Stimulated activated naive CD8-positive, alpha-beta T cell treated with anti-CD3 and anti-CD28 coated beads, Interleukin-15, Interleukin-2, amounts not matched to agents 100 ng/mL and 50 ng/mL, for 24 hours (primary cell): ENCODE data around the gene TNS3.

ENCODE experiments used
- H3K27ac Mint-ChIP-seq: one replicate; pipeline ENCODE4 v1.8.0; 2021; ENCODE audit warnings: mild to moderate bottlenecking, mixed read lengths
- H3K27me3 Mint-ChIP-seq: one replicate; pipeline ENCODE4 v1.8.0; 2021; ENCODE audit warnings: mixed read lengths
- H3K36me3 Mint-ChIP-seq: one replicate; pipeline ENCODE4 v1.8.0; 2021; ENCODE audit warnings: low read depth, mixed read lengths
- H3K4me1 Mint-ChIP-seq: one replicate; pipeline ENCODE4 v1.8.0; 2021; ENCODE audit warnings: low read depth, mixed read lengths
- H3K4me3 Mint-ChIP-seq: one replicate; pipeline ENCODE4 v1.8.0; 2021; ENCODE audit warnings: mild to moderate bottlenecking, mixed read lengths
- H3K9me3 Mint-ChIP-seq: one replicate; pipeline ENCODE4 v1.8.0; 2021; ENCODE audit warnings: mixed read lengths

The TNS3 gene

DNA sequence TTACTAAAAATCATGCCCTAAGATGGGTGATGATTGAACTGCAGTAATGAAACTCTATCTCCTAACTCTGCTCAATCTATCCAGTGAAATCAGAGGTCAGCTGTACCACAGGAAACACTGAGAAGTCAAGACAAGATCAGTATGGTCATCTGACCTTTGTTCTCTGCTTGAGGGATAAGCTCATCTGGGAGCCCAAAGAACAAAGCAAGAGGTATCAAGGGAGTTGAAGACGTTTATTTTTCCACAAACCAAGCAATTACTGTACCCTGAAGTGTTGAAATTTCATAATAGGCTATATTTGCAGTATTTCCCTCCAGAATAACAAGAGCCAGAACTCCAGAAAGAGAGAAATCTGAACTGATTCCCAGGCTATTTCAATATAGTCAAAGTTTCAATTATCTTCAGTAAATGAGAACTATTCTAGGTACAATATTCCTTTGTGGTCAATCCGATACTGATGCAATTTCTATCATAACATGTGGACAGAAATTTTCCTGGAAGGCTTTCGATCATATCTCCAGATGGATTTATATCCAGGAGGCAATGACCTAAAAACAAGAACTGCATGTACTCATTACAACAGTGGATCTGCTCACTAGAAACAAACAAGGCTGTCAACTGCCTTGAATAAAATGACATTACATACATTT is 345.3 kb downstream of the TNS3 start:
- H3K4me3 Mint-ChIP-seq: no peak overlapping the region
- H3K27ac Mint-ChIP-seq: no peak overlapping the region
- H3K27me3 Mint-ChIP-seq: no peaks in the 10 kb centered on the region
- H3K36me3 Mint-ChIP-seq: no peaks in the 10 kb centered on the region
- H3K4me1 Mint-ChIP-seq: no peaks in the 10 kb centered on the region
- no peaks in the 10 kb centered on the region for H3K9me3 Mint-ChIP-seq

DNA sequence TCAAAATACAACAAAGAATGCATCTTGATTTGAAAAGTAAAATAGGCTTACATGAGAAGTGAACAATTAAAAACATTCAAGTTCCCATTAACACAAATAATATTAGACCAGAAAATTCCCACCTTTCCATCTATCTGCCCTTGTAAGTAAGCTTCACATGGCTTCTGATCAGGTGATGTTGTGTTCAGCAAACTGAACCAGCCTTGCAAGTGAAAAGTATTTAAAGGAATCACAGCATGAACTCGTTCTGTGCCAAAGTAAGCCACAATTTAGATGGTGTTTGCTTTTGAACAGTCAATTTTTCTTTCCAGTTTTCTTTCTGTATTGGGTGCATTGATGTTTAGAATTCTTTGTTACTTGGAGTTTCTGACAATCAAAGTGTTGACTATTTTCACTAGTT is 347.9 kb downstream of the TNS3 start:
- H3K27ac Mint-ChIP-seq: no peak overlapping the region
- H3K9me3 Mint-ChIP-seq: no peaks in the 10 kb centered on the region
- no peaks in the 10 kb centered on the region for H3K4me1 Mint-ChIP-seq
- no peaks in the 10 kb centered on the region for H3K27me3 Mint-ChIP-seq
- H3K36me3 Mint-ChIP-seq: no peaks in the 10 kb centered on the region
- no peak overlapping the region for H3K4me3 Mint-ChIP-seq

GRCh38 chr7:47232751-47233412 is 349.0 kb downstream of the TNS3 start:
- no peaks in the 10 kb centered on the region for H3K27me3 Mint-ChIP-seq
- no peaks in the 10 kb centered on the region for H3K9me3 Mint-ChIP-seq
- H3K36me3 Mint-ChIP-seq: no peaks in the 10 kb centered on the region
- H3K4me3 Mint-ChIP-seq: no peak overlapping the region
- H3K4me1 Mint-ChIP-seq: no peaks in the 10 kb centered on the region
- no peak overlapping the region for H3K27ac Mint-ChIP-seq

- Mint-ChIP-seq H3K27ac (no peak overlapping the region), H3K4me1 (peaks cover 3% of the 10 kb centered on the region), H3K27me3 (no peaks in the 10 kb centered on the region), H3K9me3 (no peaks in the 10 kb centered on the region), H3K36me3 (no peaks in the 10 kb centered on the region), H3K4me3 (no peak overlapping the region)
Measured at GRCh38 chr7:47231627-47232026, 350.3 kb downstream of the TNS3 start.

- Mint-ChIP-seq H3K4me3 (no peak overlapping the region), H3K9me3 (no peaks in the 10 kb centered on the region), H3K27ac (no peak overlapping the region), H3K27me3 (peaks cover under 1% of the 10 kb centered on the region), H3K36me3 (no peaks in the 10 kb centered on the region), H3K4me1 (peaks cover 4% of the 10 kb centered on the region)
Measured at GRCh38 chr7:47231032-47231431, 350.9 kb downstream of the TNS3 start.

DNA sequence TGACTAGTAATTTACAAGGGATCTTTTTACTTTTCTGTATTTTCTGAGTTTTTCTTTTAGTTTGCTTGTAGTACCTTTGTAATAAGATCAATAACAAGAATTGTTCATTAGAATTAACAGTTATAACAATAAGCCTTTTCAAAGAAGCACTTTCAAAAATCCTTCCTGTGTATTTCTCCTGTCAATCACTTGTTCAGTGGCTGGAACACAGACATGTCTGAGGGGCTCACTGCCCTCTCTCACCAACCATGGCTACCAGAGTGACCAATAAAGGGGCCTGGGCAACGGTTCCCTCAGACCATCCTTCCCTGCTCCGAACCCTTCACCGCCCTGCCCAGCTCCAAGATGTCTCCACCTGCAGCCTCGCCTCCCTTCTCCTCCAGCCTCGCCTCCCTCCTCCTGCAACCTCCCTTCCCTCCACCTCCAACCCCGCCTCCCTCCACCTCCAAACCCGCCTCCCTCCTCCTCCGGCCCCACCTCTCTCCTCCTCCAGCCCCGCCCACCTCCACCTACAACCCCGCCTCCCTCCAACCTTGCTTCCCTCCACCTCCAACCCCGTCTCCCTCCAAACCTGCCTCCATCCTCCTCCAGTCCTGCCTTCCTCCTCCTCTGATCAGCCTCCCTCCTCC is 353.4 kb downstream of the TNS3 start:
- Mint-ChIP-seq H3K27me3 (peaks cover 10% of the 10 kb centered on the region), H3K4me3 (no peak overlapping the region), H3K36me3 (no peaks in the 10 kb centered on the region)

GRCh38 chr7:47227762-47228177 is 354.1 kb downstream of the TNS3 start:
- peaks cover 12% of the 10 kb centered on the region for H3K4me1 Mint-ChIP-seq
- H3K4me3 Mint-ChIP-seq: no peak overlapping the region
- H3K9me3 Mint-ChIP-seq: peaks cover 5% of the 10 kb centered on the region
- no peak overlapping the region for H3K27ac Mint-ChIP-seq
- peaks cover 10% of the 10 kb centered on the region for H3K27me3 Mint-ChIP-seq
- no peaks in the 10 kb centered on the region for H3K36me3 Mint-ChIP-seq

More for the DNA sequence above, 353.4 kb downstream of the TNS3 start:
- Mint-ChIP-seq H3K27ac (no peak overlapping the region), H3K4me1 (peaks cover 12% of the 10 kb centered on the region), H3K9me3 (peaks cover 5% of the 10 kb centered on the region)

DNA sequence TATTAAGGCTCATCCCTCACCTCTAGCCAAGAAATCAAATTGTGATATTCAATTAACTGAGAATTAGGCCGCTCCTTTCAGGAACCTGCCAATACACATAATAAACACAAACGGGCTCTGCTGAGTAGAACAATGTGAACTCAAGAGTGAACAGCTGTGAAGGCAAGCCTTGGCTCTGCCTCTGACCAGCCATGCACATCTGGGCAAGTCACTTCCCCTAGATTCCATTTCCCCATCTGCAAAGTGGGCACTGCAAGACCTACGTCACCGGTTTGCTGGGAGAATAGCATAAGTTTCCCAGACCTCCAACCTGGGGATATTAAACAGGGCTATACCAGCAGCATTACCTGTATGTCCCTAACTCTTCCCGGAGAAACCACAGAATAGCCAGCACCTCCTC is 355.2 kb downstream of the TNS3 start:
- Mint-ChIP-seq H3K27ac (no peak overlapping the region), H3K4me3 (no peak overlapping the region), H3K27me3 (peaks cover 10% of the 10 kb centered on the region)

GRCh38 chr7:47225387-47226131 is 356.4 kb downstream of the TNS3 start:
- Mint-ChIP-seq H3K4me3 (no peak overlapping the region), H3K4me1 (peaks cover 12% of the 10 kb centered on the region), H3K27me3 (peaks cover 10% of the 10 kb centered on the region), H3K36me3 (no peaks in the 10 kb centered on the region), H3K9me3 (peaks cover 5% of the 10 kb centered on the region), H3K27ac (no peak overlapping the region)

More for the DNA sequence above, 355.2 kb downstream of the TNS3 start:
- Mint-ChIP-seq H3K4me1 (peaks cover 12% of the 10 kb centered on the region), H3K9me3 (peaks cover 5% of the 10 kb centered on the region), H3K36me3 (no peaks in the 10 kb centered on the region)
